Measurements from ENCODE around the gene AOAH. TPM values are rescaled to one million over a fixed set of nuclear protein-coding genes. Genes with fewer than 3 reads are reported as not detected.
A peak's percentile ranks its signal among the peaks of the same experiment; 100 is the strongest.

AOAH gene
- total RNA-seq, 2 experiments from 2014 or later = 5.3 to 7.1 TPM

- H3K9me3 Mint-ChIP-seq = peaks cover 7% of the 10 kb centered on the region
- no peaks in the 10 kb centered on the region for H3K27me3 Mint-ChIP-seq
- H3K4me1 Mint-ChIP-seq = peaks cover 58% of the 10 kb centered on the region
- DNase-seq = no peak
- H3K27ac Mint-ChIP-seq = peak overlapping the region; percentile 82
- H3K4me3 Mint-ChIP-seq = peak overlapping the region; percentile 0
- peaks cover 27% of the 10 kb centered on the region for H3K36me3 Mint-ChIP-seq
Measured at GRCh38 chr7:36690041-36690440, 34.3 kb downstream of the AOAH start.

GRCh38 chr7:36686499-36686898 is 37.8 kb downstream of the AOAH start:
- peak; percentile 59 for DNase-seq
- Mint-ChIP-seq H3K27ac (peak overlapping the region; percentile 96), H3K27me3 (no peaks in the 10 kb centered on the region), H3K36me3 (peaks cover 28% of the 10 kb centered on the region), H3K9me3 (peaks cover 9% of the 10 kb centered on the region), H3K4me1 (peaks cover 79% of the 10 kb centered on the region), H3K4me3 (peak overlapping the region; percentile 52)

GRCh38 chr7:36684954-36685353 is 39.3 kb downstream of the AOAH start:
- Mint-ChIP-seq H3K4me1 (peaks cover 76% of the 10 kb centered on the region), H3K4me3 (no peak overlapping the region)

GRCh38 chr7:36683695-36684357 is 40.5 kb downstream of the AOAH start:
- H3K4me1 Mint-ChIP-seq = peaks cover 70% of the 10 kb centered on the region
- no peaks in the 10 kb centered on the region for H3K27me3 Mint-ChIP-seq
- DNase-seq = no peak
- peak overlapping the region; percentile 79 for H3K27ac Mint-ChIP-seq
- H3K36me3 Mint-ChIP-seq = peaks cover 38% of the 10 kb centered on the region
- peaks cover 11% of the 10 kb centered on the region for H3K9me3 Mint-ChIP-seq
- no peak overlapping the region for H3K4me3 Mint-ChIP-seq

More at GRCh38 chr7:36684954-36685353, 39.3 kb downstream of the AOAH start:
- no peak for DNase-seq
- peaks cover 11% of the 10 kb centered on the region for H3K9me3 Mint-ChIP-seq
- peak overlapping the region; percentile 64 for H3K27ac Mint-ChIP-seq
- peaks cover 36% of the 10 kb centered on the region for H3K36me3 Mint-ChIP-seq
- no peaks in the 10 kb centered on the region for H3K27me3 Mint-ChIP-seq

GRCh38 chr7:36683111-36683510 is 41.2 kb downstream of the AOAH start:
- Mint-ChIP-seq H3K9me3 (peaks cover 11% of the 10 kb centered on the region), H3K4me3 (no peak overlapping the region), H3K4me1 (peaks cover 77% of the 10 kb centered on the region), H3K27me3 (no peaks in the 10 kb centered on the region), H3K27ac (peak overlapping the region; percentile 79), H3K36me3 (peaks cover 44% of the 10 kb centered on the region)
- DNase-seq = no peak

GRCh38 chr7:36682102-36682501 is 42.2 kb downstream of the AOAH start:
- no peak overlapping the region for H3K4me3 Mint-ChIP-seq
- H3K27me3 Mint-ChIP-seq = no peaks in the 10 kb centered on the region
- peaks cover 46% of the 10 kb centered on the region for H3K36me3 Mint-ChIP-seq
- peaks cover 81% of the 10 kb centered on the region for H3K4me1 Mint-ChIP-seq
- H3K27ac Mint-ChIP-seq = peak overlapping the region; percentile 66
- DNase-seq = no peak
- H3K9me3 Mint-ChIP-seq = peaks cover 11% of the 10 kb centered on the region

GRCh38 chr7:36677769-36678437 is 46.4 kb downstream of the AOAH start:
- peak; percentile 70 for DNase-seq
- Mint-ChIP-seq H3K27ac (peak overlapping the region; percentile 96), H3K27me3 (no peaks in the 10 kb centered on the region), H3K4me1 (peaks cover 69% of the 10 kb centered on the region), H3K9me3 (peaks cover 13% of the 10 kb centered on the region), H3K4me3 (peak overlapping the region; percentile 69), H3K36me3 (peaks cover 49% of the 10 kb centered on the region)

GRCh38 chr7:36673703-36674102 is 50.6 kb downstream of the AOAH start:
- Mint-ChIP-seq H3K27me3 (no peaks in the 10 kb centered on the region), H3K36me3 (peaks cover 44% of the 10 kb centered on the region), H3K4me1 (peaks cover 63% of the 10 kb centered on the region), H3K4me3 (no peak overlapping the region), H3K9me3 (peaks cover 9% of the 10 kb centered on the region), H3K27ac (no peak overlapping the region)
- DNase-seq = no peak

- H3K4me1 Mint-ChIP-seq = peaks cover 52% of the 10 kb centered on the region
- peak overlapping the region; percentile 40 for H3K27ac Mint-ChIP-seq
- peaks cover 7% of the 10 kb centered on the region for H3K9me3 Mint-ChIP-seq
- no peak for DNase-seq
- H3K27me3 Mint-ChIP-seq = no peaks in the 10 kb centered on the region
- H3K36me3 Mint-ChIP-seq = peaks cover 41% of the 10 kb centered on the region
- no peak overlapping the region for H3K4me3 Mint-ChIP-seq
Measured at GRCh38 chr7:36671432-36671829, 52.9 kb downstream of the AOAH start.

GRCh38 chr7:36670585-36671431 is 53.5 kb downstream of the AOAH start:
- Mint-ChIP-seq H3K36me3 (peaks cover 37% of the 10 kb centered on the region), H3K4me3 (no peak overlapping the region), H3K27me3 (no peaks in the 10 kb centered on the region), H3K9me3 (peaks cover 2% of the 10 kb centered on the region), H3K27ac (peak overlapping the region; percentile 65), H3K4me1 (peaks cover 48% of the 10 kb centered on the region)
- DNase-seq = peak; percentile 62

GRCh38 chr7:36668750-36669149 is 55.5 kb downstream of the AOAH start:
- Mint-ChIP-seq H3K4me1 (peaks cover 38% of the 10 kb centered on the region), H3K9me3 (peaks cover 2% of the 10 kb centered on the region), H3K36me3 (peaks cover 40% of the 10 kb centered on the region), H3K4me3 (no peak overlapping the region), H3K27ac (peak overlapping the region; percentile 19), H3K27me3 (no peaks in the 10 kb centered on the region)
- no peak for DNase-seq

GRCh38 chr7:36668080-36668479 is 56.2 kb downstream of the AOAH start:
- H3K36me3 Mint-ChIP-seq = peaks cover 40% of the 10 kb centered on the region
- no peak overlapping the region for H3K27ac Mint-ChIP-seq
- H3K27me3 Mint-ChIP-seq = no peaks in the 10 kb centered on the region
- peaks cover 2% of the 10 kb centered on the region for H3K9me3 Mint-ChIP-seq
- no peak for DNase-seq
- H3K4me1 Mint-ChIP-seq = peaks cover 38% of the 10 kb centered on the region
- H3K4me3 Mint-ChIP-seq = no peak overlapping the region

GRCh38 chr7:36667007-36667745 is 57.1 kb downstream of the AOAH start:
- peak overlapping the region; percentile 83 for H3K27ac Mint-ChIP-seq
- no peak for DNase-seq
- peaks cover 43% of the 10 kb centered on the region for H3K4me1 Mint-ChIP-seq
- peaks cover 2% of the 10 kb centered on the region for H3K9me3 Mint-ChIP-seq
- no peak overlapping the region for H3K4me3 Mint-ChIP-seq
- H3K27me3 Mint-ChIP-seq = no peaks in the 10 kb centered on the region
- H3K36me3 Mint-ChIP-seq = peaks cover 34% of the 10 kb centered on the region

GRCh38 chr7:36663481-36663880 is 60.8 kb downstream of the AOAH start:
- Mint-ChIP-seq H3K4me1 (peaks cover 36% of the 10 kb centered on the region), H3K27ac (no peak overlapping the region), H3K9me3 (peaks cover 2% of the 10 kb centered on the region), H3K36me3 (peaks cover 22% of the 10 kb centered on the region), H3K27me3 (no peaks in the 10 kb centered on the region), H3K4me3 (no peak overlapping the region)
- DNase-seq = no peak
